HG02970 (cell line): Measurements from ENCODE around the gene PACS2.

Source experiments
- ATAC-seq: cut with Tn5 transposase; IDR thresholded peaks from one replicate; pipeline ENCODE4 v1.9.1; 2021; ENCODE audit warnings: mild to moderate bottlenecking, moderate library complexity, moderate number of reproducible peaks; ENCODE audit not compliant: unreplicated experiment, low FRiP score

PACS2 gene

DNA sequence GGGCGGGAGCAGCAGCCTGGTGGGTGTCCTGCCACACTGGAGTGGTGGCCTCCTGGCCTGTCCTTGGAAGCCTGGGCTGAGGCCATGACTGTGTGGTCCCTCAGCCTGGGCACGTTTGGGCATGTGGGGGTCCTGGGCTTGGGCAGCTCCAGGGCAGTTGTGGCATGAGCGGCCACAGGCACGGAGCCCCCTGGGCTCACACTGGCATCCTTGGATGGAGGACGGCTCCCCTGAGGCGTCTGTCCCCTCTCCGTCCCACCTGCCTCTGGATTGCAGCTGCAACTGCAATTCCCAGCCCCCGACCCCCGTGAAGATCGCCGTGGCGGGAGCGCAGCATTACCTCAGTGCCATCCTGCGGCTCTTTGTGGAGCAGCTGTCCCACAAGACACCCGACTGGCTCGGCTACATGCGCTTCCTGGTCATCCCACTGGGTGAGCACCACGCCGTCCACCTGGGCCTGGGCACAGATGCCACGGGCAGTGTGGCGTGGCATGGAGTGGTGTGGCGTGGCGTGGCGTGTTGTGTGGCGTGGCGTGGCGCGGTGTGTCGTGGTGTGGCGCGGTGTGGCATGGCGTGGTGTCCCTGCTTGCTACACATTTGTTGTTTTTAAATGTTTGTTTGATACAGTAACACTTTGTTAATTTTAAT is 68.7 kb downstream of the PACS2 start:
- no peak for ATAC-seq

DNA sequence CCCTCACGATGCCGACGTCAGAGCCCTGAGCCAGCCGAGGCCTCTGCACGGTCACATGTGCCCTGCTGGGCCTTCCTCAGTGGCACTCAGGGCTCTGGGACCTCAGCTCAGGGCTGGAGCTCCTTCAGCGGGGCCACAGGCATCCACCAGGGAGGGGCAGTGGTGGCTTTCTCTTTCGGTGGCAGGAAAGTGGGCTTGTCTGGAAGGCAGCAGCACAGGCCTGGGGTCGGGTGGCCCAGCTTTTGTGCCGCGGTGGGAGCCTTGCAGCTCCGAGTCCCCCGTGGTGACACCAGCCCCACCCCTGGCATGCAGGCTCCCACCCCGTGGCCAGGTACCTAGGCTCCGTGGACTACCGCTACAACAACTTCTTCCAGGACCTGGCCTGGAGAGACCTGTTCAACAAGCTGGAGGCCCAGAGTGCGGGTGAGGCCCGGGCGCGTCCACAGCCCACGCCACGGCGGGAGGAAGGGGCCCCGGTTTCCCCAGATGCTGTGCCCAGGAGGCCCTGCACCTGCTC is 69.6 kb downstream of the PACS2 start:
- no peak for ATAC-seq

DNA sequence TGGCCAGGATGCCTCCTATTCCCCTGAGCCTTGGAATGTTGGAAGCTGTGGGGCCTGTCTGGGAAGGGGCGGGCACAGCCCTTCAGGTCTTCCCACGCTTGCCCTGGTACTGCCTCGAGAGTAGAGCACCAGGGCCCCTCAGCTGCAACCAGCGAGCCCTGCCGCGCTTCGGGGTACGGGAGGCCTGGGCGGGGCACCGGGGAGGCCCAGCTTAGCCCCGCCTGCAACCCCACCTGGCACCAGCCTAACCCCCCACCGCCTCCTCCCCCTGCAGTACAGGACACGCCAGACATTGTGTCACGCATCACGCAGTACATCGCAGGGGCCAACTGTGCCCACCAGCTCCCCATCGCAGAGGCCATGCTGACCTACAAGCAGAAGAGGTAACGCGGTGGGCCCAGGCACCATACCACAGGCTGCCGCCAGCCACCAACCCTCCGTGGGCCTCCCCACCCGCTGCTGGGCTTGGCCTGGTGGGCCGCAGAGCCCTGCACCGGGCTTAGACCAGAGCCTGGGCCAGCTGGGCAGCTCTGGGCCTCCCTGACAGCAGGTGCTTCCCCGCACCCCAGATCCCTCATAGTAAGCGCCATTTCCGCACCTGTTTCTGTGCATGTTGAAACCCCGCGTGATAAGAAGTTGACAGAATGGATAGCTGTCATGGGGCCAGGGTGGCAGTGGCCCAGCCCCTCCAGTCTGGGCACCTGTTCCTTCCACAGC is 70.2 kb downstream of the PACS2 start:
- ATAC-seq, result no peak

DNA sequence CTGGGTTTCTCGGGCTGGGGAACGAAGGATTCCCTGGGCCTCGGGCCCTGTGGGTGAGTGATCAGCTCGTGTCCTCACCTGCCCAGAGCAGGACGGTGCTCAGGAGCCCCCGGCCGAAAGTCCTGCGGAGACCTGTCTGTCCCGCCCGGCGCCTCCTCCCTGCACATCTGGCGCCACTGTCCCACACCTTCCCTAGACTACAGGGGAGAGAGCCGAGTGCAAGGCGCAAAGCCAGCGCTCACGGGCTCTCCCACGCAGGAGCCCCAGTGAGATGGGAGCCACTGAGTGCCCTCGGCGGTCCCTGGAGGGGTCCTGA is 70.7 kb downstream of the PACS2 start:
- ATAC-seq, result no peak

DNA sequence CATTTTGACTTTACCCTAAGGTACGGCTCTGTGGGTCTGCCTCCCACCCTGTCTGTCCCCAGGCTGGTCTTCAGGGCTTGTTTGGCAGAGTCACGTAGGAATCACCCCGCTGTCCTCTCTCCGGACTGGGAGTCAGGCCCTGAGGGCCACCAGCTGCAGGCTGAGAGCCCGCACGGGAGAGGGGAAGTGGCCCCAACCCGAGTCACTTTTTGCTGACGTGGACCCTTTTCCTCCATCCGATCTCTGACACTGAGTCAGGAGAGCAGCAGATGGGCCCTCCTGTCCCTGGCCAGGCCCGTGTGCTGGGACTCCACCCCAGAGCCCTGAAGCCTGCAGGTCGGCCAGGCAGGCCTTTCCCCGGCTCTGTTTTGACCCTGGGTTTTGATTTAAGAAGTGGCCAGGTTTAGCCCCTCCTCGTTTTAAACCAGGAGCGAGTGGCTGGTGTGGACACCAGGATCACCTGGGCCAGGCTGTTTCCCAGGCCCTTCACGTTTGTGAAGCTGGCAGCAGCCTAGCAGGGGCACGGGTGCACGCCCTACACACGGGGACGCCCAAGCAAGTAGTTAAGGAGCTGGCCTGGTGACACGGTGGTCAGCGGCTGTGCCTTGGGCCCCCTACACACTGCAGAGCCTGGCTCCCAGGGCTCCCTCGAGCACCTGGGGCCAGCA is 71.3 kb downstream of the PACS2 start:
- no peak for ATAC-seq

DNA sequence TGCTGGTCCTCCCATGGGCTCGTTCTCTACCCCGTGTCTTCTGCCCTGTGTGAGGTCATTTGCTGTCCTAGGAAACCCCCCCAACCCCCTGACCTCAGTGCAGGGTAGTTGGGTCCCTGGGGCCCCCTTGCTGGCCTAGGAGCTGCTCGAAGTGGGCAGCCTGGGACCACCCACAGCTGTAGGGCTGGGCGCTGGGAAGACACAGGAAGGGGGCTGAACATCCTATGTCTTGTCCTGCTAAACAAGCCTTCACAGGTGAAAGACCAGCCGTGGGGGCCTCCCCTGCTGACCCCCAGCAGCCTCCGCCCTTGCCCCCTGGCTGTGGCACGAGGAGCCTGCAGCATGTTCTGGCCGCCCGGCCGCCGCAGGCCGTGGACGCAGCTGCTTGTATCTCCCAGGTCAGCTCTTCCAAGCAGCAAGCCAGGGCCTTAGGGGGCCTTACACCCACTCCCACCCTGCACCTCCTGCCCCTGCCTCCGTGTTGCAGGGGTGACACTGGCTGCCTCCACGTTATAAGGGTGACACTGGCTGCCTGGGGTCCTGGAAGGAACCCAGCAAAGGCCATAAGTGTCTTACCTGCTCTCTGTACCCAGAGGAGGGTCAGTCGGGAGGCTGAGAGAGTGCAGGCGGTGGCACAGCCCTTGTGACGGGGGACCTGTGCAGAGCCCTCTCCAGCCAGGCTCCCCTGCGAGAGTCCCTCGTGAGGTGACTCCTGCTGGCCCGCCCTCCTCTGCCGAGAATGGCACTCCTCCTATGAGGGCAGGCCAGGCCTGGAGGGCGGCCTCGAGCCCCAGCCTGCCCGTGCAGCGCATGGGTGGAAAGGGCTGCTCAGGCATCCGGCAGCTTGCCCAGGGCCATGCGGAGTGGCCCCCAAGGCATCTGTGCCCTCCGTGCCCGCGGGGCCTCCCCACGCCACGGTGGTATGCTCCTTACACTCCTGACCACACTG is 72.3 kb downstream of the PACS2 start:
- no peak for ATAC-seq

DNA sequence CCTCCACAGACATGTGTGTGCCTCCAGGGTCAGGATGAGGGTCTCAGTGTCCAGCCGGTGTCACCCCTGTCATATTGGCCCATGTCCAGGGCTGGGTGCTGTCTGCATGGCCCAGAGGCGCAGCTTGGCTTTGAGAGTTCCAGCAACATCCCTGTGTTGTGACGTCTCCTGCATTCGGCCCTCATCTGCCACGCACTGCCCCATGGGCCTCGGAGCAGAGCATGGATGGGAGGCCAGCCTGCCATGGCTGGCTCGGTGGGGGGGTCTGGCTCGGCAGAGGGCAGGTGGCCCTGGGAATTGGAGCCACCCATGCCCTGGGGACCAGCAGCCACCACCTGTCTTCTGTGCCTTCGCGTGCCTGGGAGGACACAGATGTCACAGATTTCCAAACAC is 73.0 kb downstream of the PACS2 start:
- ATAC-seq, result no peak

DNA sequence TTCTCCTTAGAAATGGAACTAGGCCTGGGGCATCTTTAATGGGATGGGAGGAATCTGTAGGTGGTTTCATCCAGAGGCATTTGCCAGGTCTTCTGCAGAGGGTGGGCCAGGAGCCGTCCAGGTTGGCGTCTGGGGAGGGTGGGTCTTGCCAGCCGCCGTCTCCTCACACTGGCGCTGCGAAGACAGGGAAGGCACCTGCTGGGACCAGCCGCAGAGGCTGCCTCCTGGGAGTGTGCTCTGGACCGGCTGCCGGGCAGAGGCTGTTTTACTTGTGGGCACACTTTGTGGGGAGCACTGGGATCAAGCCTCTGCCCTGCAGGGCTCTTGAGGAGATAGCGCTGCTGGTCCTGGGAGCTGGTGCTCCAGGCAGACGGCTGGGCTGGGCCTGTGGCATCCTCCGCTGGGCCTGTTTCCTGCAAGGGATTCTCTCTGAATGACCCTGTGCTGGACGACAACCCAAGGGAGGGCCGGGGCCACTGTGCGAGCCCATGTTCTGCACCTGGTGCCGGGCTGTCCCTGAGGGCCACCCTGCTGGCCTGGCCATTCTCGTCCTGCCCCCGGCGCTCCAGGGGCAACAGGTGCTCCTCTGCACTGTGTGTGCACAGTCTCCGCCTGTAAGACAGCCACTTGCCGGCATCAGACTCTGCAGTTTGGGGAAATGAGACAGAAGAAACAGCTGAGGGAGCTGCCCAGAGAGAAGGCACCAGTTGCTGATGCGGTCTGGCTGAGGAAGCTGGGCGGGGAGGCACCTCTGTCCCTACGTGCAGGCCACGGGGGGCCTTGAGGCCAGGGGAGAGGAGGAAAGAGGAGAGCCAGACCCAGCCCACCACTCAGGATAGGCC is 73.8 kb downstream of the PACS2 start:
- no peak for ATAC-seq

DNA sequence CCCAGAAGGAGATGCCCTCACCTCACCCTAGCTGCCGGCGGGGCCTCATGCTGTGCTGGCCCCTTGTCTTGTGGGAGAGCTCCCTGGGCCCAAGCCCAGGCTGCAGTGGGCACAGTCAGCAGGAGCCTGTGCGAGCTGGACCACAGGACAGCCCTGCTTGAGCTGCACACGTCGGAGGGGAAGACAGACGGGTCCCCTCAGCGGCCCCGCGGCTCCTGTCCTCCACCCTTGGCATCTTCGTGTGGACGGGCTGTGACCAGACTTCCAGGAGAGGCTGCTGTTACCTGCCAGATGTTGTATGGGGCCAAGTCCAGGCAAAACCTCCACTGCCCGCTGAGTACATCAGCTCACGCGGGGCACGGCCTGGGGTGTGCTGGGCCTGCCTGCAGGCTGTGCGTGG is 74.4 kb downstream of the PACS2 start:
- no peak for ATAC-seq

DNA sequence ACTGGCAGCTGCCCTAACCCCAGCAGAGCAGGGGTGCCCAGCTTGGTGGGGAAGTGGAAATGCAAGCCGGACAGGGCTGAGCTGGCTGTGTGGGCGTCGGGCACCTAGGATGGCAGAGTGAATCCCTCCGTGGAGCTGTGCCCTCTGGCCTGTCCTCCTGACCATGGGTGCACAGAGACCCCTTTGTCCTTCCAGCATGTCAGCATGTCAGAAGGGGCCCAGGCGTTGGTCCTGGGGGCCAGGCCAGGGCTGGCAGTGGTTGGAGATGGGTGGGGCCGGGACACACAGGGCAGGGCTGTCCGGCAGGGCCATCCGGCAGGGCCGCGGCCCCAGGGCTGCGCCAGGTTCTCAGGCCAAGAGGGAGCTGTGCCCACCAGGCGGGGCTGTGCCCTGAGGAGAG is 75.0 kb downstream of the PACS2 start:
- ATAC-seq, result no peak

DNA sequence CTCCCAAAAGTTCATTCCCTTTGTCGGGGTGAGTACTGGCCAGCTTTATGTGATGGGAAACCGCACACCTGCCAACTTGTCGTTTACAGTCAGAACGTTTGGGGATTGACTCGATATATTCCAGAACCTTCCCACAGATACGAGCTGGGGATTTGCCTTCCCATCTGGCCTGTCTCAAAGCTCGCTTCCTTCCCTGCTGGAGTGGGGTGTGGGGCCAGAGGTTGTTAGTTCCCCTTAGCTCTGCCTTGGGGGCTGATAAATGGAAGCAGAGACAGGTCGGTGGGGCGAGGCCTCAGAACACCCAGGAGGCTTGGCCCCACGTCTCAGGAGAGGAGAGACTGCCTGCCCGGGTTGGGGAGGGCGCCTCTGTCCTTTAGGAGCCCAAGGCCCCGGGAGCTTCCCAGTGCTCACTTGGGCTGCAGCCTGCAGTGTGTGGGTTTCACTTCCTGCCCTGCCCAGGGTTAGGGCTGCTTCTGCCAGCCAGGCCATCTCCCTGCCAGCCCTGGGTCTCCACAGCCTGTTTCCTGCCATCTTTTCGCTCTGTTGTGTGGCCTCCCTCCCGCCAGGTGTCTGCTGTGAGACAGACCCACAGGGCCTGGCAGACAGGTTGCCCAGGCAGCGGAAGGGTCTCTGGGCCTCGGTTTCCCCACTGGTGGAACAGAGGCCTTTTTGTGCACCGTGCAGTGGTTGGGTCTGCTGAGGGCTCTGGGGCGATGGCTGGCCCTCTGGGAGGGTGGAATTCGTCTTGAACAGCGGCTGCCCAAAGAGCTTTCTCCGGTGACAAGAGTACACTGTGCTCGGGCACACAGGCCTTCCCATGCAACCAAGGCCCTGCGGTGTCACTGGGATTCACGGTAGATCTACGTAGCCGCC is 75.7 kb downstream of the PACS2 start:
- ATAC-seq, result no peak

DNA sequence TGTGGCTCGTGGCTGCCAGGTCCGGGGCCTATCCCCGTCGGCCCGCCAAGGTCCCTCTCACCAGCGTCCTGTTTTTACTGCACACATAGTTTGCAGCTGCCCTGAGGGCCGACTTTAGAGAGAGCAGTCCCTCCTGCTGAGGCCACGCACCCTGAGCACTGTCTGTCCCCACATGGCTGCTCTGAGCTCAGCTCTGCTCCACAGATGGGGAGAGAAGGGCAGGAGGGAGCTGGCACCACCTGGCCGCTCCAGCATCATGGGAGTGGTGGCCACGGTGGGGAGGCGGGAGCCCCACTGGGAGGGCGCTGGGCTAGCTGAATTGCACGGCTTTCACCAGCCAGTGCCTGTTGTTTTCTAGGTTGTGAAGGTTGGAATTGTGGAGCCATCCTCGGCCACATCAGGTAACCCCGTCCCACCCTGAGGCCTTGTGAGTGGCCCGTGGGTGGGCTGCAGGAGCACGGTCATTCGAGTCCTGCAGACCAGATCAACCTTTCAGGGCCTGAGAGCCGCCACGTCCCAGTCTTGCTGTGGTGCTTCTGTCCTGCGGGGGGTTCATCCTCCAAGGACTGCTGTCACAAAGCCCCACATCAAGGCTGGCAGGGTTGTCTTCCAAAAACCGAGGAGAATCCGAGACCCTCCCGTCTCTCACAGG is 76.4 kb downstream of the PACS2 start:
- no peak for ATAC-seq

DNA sequence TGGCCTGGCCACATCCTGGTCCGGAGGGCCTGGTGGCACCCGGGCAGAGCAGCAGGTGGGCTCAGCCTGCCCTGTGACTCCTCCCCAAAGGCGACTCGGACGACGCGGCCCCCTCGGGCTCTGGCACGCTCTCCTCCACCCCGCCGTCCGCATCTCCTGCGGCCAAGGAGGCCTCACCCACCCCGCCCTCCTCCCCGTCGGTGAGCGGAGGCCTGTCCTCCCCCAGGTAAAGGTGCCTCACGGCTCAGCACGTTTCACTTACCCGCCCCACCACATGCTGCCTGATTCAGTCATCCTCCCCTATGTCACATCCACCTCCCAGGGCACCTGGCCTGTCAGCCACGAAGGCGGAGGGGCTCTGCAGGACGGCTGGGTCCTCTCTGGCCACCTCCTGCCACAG is 77.0 kb downstream of the PACS2 start:
- no peak for ATAC-seq

DNA sequence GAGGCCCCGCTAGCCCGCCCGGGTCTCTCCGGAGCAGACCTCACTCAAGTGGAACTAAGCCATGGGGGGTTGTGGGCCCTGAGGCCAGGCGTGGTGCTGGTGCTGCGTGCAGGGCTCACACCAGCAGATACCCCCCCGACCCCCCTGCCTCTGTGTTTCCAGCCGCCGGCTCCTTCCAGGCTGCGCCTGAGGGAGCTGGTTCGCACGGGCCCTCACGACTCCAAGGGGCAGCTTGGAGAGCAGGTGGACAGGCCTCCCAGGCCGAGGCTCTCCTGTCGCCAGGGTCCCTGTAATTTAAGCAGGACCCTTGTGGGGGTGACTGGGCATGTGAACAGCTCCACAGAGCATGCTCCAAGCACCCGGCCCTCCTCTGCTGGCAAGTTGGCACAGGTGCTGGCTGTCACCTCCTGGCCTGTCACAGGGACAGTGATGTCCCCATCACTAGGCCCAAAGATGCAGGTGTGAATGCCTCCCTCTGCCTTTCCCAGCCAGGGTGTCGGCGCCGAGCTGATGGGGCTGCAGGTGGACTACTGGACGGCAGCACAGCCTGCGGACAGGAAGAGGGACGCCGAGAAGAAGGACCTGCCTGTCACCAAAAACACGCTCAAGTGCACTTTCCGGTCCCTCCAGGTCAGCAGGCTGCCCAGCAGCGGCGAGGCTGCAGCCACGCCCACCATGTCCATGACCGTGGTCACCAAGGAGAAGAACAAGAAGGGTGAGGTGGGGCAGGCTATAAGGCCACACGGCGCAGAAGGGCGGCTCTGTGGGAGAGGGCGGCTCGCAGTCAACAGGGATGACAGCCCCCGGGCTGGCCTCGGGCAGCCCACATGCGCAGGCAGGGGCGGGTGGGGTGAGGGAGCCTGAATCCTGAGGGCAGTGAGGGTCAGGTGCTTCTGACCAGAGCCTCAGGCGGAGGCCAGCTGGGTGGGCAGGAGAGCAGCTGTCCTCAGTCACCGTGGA is 77.9 kb downstream of the PACS2 start:
- no peak for ATAC-seq

DNA sequence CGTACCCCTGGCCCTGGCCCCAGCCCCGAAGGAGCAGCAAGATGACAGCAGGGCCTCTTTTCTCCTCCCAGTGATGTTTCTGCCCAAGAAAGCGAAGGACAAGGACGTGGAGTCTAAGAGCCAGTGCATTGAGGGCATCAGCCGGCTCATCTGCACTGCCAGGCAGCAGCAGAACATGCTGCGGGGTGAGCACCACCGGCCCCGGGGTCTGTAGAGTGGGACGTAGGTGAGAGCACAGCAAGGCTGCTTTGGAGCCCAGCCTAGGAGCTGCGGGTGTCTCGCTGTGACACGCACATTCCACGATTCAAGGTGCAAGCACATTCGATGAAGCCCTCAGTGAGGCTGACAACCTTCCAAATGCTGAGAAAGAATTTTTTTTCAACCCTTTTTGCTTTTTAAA is 78.6 kb downstream of the PACS2 start:
- no peak for ATAC-seq

DNA sequence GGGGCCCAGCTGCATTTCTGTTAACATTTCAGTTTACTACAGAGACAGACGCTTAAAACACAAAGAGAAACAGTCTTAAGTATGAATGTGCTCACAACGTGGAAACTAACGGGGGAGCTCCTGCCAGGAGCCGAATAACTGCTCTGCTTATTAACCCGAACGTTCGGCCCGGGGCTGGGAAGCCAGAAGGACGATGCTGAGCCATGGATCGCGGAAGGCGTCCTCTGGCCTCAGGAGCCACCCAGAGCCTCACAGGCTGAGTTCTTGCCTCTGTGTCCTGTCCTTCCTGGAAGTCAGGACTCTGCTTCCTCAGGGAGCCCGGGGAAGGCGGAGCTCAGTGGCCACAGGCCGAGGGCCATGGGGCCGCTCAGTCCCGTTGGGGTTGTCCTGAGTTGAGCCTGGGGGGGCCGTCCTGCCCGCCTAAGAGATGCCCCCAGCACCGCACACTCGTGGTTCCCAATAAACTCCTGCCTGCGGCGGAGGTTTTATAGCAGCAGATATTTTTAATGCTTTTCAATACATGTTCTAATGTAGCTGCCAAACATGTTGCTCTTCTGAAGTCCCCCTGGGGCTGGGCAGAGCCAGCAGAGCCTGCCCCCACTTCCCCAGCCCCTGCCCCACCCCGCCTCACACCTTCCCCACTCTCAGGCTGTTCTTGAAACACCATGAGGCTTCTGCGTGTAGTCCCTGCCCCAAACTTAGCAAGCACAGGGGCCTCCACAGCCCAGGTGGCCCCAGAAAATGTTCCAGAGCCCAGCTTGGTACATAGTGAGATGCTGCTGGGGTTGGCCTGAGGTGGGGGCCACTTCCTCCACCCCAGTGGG is 80.4 kb downstream of the PACS2 start:
- ATAC-seq, result no peak

DNA sequence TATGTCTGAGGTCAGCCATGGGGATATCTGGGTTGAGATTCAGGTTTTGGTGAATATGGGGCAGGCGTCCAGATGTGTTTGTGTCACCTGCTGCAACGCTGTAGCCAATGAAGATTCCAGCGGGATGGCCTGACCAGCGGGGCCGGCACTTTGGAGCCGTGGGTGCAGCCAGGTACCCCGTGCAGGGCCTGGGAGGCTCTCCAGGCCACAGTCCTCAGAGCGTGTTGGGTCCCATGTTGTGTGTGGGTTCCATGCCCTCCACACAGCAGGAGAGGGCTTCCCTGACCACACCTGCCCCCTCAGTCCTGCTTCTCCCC is 80.9 kb downstream of the PACS2 start:
- no peak for ATAC-seq
